T-helper 9 cell (primary cell): ENCODE data around the gene SSBP4.
"Not testable (repeated sequence)": the region's sequence is repeated elsewhere in the genome, so short reads cannot be mapped to it uniquely, and the experiment has no call there.

Source experiments
- DNase-seq: peaks from one replicate; pipeline ENCODE4 v3.0.0-alpha.2; 2020

SSBP4 gene

GRCh38 chr19:18396471-18397241 is 22.5 kb upstream of the SSBP4 start:
- DNase-seq = no peak

- no peak for DNase-seq
Measured at GRCh38 chr19:18397242-18398202, 21.7 kb upstream of the SSBP4 start, which contains the start of gene LRRC25. Gene LRRC25 (minus strand): TSS chr19:18397622. CDS start chr19:18396963, 659 bp downstream.

GRCh38 chr19:18399008-18399407 is 20.2 kb upstream of the SSBP4 start:
- DNase-seq = no peak

- no peak for DNase-seq
Measured at GRCh38 chr19:18401580-18402112, 17.6 kb upstream of the SSBP4 start.

GRCh38 chr19:18402455-18403248 is 16.5 kb upstream of the SSBP4 start:
- DNase-seq = not testable (repeated sequence)

- not testable (repeated sequence) for DNase-seq
Measured at GRCh38 chr19:18405754-18406153, 13.4 kb upstream of the SSBP4 start.

- no peak for DNase-seq
Measured at GRCh38 chr19:18406749-18407148, 12.4 kb upstream of the SSBP4 start.

GRCh38 chr19:18408053-18408476 is 11.1 kb upstream of the SSBP4 start:
- no peak for DNase-seq

- DNase-seq = no peak
Measured at GRCh38 chr19:18412610-18413239, 6.5 kb upstream of the SSBP4 start.

GRCh38 chr19:18414504-18415177 is 4.6 kb upstream of the SSBP4 start:
- no peak for DNase-seq

- DNase-seq = no peak
Measured at GRCh38 chr19:18415178-18415867, 3.9 kb upstream of the SSBP4 start.

GRCh38 chr19:18416778-18417249 is 2.4 kb upstream of the SSBP4 start:
- DNase-seq = peak; percentile 67

- no peak for DNase-seq
Measured at GRCh38 chr19:18417250-18418028, 1.8 kb upstream of the SSBP4 start.

- no peak for DNase-seq
Measured at GRCh38 chr19:18418029-18418482, 1.1 kb upstream of the SSBP4 start.

- no peak for DNase-seq
Measured at GRCh38 chr19:18418483-18419194, 559 bp upstream of the SSBP4 start.

- DNase-seq = no peak
Measured at GRCh38 chr19:18419699-18420460, 682 bp downstream of the SSBP4 start.

GRCh38 chr19:18420930-18421329 is 1.7 kb downstream of the SSBP4 start:
- no peak for DNase-seq

GRCh38 chr19:18421371-18421959 is 2.3 kb downstream of the SSBP4 start:
- DNase-seq = no peak
